ENCODE results near the gene RNH1.

GRCh38 chr11:464316-464715, 42.7 kb downstream of the RNH1 start:
- TF ChIP-seq CTCF (IDR thresholded peaks at IDR 0.05) (no peak), POLR2A (IDR thresholded peaks at IDR 0.05) (no peak)

All from body of pancreas (tissue), 4 donors.